Mesothelial cell of epicardium (in vitro differentiated cells): ENCODE data around the gene MYLK3. TPM values are rescaled to one million over a fixed set of nuclear protein-coding genes. Genes with fewer than 3 reads are reported as not detected.

Experiments used
- DNase-seq, 2 experiments: peaks; one replicate each; pipeline ENCODE4 v3.0.0; 2021; ENCODE audit warnings: low spot score in 2 of 2; ENCODE audit not compliant: unreplicated experiment in 2 of 2
- H3K27ac Mint-ChIP-seq: 2 replicates; pipeline ENCODE4 v1.8.0; 2021; ENCODE audit warnings: mixed read lengths
- H3K27me3 Mint-ChIP-seq: 2 replicates; pipeline ENCODE4 v1.8.0; 2021; ENCODE audit warnings: low read depth, mixed read lengths
- H3K36me3 Mint-ChIP-seq: 2 replicates; pipeline ENCODE4 v1.8.0; 2021; ENCODE audit warnings: mixed read lengths
- H3K4me1 Mint-ChIP-seq: 2 replicates; pipeline ENCODE4 v1.8.0; 2021; ENCODE audit warnings: mixed read lengths
- H3K4me3 Mint-ChIP-seq: 2 replicates; pipeline ENCODE4 v1.8.0; 2021; ENCODE audit warnings: mild to moderate bottlenecking, moderate library complexity, mixed read lengths
- H3K9me3 Mint-ChIP-seq: 2 replicates; pipeline ENCODE4 v1.8.0; 2021; ENCODE audit warnings: mixed read lengths
- total RNA-seq: library from RNA; stranded (reverse); gene quantifications from 3 replicates; pipeline ENCODE4 v1.2.1, GENCODE V29; 2021
- TF ChIP-seq, protein P1 (sequence below): fragments of 200-600 bp; sonication (generic); IDR thresholded peaks from one replicate; pipeline ENCODE4 v1.5.0; 2021; ENCODE audit warnings: antibody characterized with exemption; ENCODE audit not compliant: unreplicated experiment

MYLK3 gene
- total RNA-seq, 1 donor from 2014 or later: 1.7 TPM

DNA sequence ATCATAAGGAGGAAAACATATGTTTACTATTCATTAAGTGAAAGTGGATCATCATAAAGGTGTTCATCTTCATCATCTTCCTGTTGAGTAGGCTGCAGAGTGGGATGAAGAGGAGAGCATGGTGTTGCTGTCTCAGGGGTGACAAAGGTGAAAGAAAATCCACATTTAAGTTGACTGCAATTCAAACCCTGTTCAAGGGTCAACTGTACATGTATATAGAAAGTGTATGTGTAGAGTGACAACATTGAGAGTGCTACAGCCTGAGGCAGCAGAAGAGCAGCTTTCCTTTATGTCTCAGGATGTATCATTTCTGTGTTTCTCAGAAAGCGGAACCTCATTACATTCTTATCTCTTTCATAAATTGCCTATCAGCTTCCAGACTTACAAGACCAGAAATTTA, 41.5 kb downstream of the MYLK3 start:
- no peak for DNase-seq
- Mint-ChIP-seq H3K27ac (no peak overlapping the region), H3K36me3 (no peaks in the 10 kb centered on the region), H3K9me3 (no peaks in the 10 kb centered on the region), H3K4me3 (no peak overlapping the region), H3K27me3 (no peaks in the 10 kb centered on the region), H3K4me1 (peaks cover 6% of the 10 kb centered on the region)
- TF ChIP-seq, protein P1, sequence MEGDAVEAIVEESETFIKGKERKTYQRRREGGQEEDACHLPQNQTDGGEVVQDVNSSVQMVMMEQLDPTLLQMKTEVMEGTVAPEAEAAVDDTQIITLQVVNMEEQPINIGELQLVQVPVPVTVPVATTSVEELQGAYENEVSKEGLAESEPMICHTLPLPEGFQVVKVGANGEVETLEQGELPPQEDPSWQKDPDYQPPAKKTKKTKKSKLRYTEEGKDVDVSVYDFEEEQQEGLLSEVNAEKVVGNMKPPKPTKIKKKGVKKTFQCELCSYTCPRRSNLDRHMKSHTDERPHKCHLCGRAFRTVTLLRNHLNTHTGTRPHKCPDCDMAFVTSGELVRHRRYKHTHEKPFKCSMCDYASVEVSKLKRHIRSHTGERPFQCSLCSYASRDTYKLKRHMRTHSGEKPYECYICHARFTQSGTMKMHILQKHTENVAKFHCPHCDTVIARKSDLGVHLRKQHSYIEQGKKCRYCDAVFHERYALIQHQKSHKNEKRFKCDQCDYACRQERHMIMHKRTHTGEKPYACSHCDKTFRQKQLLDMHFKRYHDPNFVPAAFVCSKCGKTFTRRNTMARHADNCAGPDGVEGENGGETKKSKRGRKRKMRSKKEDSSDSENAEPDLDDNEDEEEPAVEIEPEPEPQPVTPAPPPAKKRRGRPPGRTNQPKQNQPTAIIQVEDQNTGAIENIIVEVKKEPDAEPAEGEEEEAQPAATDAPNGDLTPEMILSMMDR: no peak

DNA sequence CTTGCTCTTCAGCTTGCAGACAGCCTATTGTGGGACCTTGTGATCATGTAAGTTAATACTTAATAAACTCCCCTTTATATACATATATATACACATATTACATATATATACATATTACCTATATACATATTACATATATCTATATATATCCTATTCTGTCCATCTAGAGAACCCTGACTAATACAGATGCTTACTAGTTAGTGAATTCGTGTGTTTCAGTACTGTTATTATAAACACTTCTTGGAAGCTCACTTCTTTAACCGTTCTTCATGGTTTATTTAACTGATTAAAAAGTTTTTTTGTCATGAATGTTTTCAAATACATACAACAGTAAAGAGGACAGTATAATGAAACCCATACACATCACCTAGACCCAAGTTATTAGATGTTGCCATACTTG, 46.1 kb downstream of the MYLK3 start:
- no peak for DNase-seq
- H3K4me3 Mint-ChIP-seq: no peak overlapping the region
- no peaks in the 10 kb centered on the region for H3K27me3 Mint-ChIP-seq
- TF ChIP-seq, protein P1: no peak
- H3K36me3 Mint-ChIP-seq: no peaks in the 10 kb centered on the region
- no peak overlapping the region for H3K27ac Mint-ChIP-seq
- peaks cover 6% of the 10 kb centered on the region for H3K4me1 Mint-ChIP-seq
- no peaks in the 10 kb centered on the region for H3K9me3 Mint-ChIP-seq

DNA sequence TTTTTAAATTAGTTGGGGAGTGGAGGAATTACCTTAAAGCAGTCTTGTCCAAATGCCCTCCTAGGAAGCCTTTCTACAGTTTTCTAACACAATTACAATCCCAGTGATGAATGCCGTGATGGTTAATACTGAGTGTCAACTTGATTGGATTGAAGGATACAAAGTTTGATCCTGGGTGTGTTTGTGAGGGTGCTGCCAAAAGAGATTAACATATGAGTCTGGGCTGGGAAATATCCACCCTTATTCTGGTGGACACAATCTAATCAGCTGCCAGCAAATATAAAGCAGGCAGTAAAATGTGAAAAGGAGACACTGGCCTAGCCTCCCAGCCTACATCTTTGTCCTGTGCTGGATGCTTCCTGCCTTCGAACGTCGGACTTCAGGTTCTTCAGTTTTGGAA, 46.5 kb downstream of the MYLK3 start:
- no peak overlapping the region for H3K27ac Mint-ChIP-seq
- H3K4me1 Mint-ChIP-seq: peaks cover 2% of the 10 kb centered on the region
- no peaks in the 10 kb centered on the region for H3K36me3 Mint-ChIP-seq
- H3K27me3 Mint-ChIP-seq: no peaks in the 10 kb centered on the region
- no peaks in the 10 kb centered on the region for H3K9me3 Mint-ChIP-seq
- DNase-seq: no peak
- TF ChIP-seq, protein P1: no peak
- no peak overlapping the region for H3K4me3 Mint-ChIP-seq

DNA sequence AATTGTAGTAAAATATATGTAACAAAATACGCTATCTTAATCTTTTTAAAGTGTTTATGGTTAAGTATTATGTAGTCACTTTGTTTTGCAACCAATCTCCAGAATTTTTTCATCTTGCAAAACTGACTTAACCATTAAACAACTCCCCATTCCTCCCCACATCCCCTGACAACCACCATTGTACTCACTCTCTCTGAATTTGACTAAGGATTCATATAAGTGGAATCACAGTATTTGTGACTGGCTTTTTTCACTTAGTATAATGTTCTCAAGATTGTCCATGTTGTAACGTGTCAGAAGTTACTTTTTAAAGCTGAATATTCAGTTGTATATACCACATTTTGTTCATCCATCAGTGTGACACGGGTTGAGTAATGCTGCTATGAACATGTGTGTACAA, 48.1 kb downstream of the MYLK3 start:
- DNase-seq: no peak
- Mint-ChIP-seq H3K4me1 (no peaks in the 10 kb centered on the region), H3K36me3 (peaks cover 7% of the 10 kb centered on the region)

DNA sequence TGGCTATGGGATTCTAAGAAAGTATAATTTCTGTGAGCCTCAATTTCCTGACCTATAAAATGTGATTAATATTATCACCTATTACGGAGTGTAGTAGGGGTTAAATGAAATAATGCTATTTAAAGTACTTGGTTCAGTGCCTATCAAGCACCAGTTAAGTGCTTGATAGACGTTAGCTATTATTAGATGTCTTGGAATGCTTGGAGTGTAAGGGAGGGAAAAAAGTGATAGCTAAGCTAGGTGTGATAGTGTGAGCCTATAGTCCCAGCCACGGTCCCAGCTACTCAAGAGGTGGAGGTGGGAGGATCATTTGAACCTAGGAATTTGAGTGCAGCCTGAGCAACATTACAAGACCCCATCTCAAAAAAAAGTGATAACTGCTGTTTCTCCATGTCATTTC, 51.2 kb downstream of the MYLK3 start:
- no peak for DNase-seq
- Mint-ChIP-seq H3K9me3 (no peaks in the 10 kb centered on the region), H3K36me3 (peaks cover 15% of the 10 kb centered on the region), H3K4me1 (no peaks in the 10 kb centered on the region), H3K27ac (no peak overlapping the region), H3K27me3 (no peaks in the 10 kb centered on the region), H3K4me3 (no peak overlapping the region)
- TF ChIP-seq, protein P1: no peak

More for the DNA sequence above, 48.1 kb downstream of the MYLK3 start:
- Mint-ChIP-seq H3K4me3 (no peak overlapping the region), H3K27me3 (no peaks in the 10 kb centered on the region), H3K9me3 (no peaks in the 10 kb centered on the region), H3K27ac (no peak overlapping the region)
- TF ChIP-seq, protein P1: no peak

DNA sequence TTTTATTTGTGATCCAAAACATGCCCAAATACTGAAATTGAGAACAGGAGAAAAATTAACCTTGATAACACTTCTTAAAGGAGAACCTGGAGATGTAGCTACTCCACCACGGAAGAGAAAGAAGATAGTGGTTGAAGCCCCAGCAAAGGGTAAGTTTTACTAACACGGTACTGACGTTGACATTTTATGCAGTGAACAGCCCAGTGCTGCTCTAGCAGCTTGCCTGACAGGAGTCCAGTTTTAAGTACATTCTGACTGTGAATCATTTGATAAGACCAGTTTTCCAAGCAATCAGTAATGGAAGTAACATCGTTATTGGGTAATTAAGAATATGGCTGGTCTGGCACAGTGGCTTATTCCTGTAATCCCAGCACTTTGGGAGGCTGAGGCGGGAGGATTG, 52.2 kb downstream of the MYLK3 start:
- no peaks in the 10 kb centered on the region for H3K9me3 Mint-ChIP-seq
- no peaks in the 10 kb centered on the region for H3K27me3 Mint-ChIP-seq
- peaks cover 15% of the 10 kb centered on the region for H3K36me3 Mint-ChIP-seq
- DNase-seq: no peak
- H3K27ac Mint-ChIP-seq: no peak overlapping the region
- TF ChIP-seq, protein P1: no peak
- H3K4me1 Mint-ChIP-seq: no peaks in the 10 kb centered on the region
- H3K4me3 Mint-ChIP-seq: no peak overlapping the region
